HepG2 (cell line): ENCODE results near the gene HOXA4. TPM values are rescaled to one million over a fixed set of nuclear protein-coding genes. Genes with fewer than 3 reads are reported as not detected.

Source experiments
- ATAC-seq: fragments of 200-7000 bp; cut with Tn5 transposase; 3 replicates; pipeline ENCODE4 v1.9.1; 2020; ENCODE audit warnings: mild to moderate bottlenecking, moderate library complexity
- BruUV-seq: library from RNA; stranded (reverse); fragments of 400-500 nt; replicated peaks from 2 replicates; lab custom pipeline; 2021; lab: Mats Ljungman, UMichigan
- CTCF ChIA-PET: fragments of 300-600 bp; formaldehyde crosslinking; extraction: SDS; loops from one replicate; lab custom pipeline; 2021; ENCODE audit warnings: low total read pairs, inconsistent platforms, low intra/inter-chr PET ratio; lab: Yijun Ruan, JAX
- POLR2A ChIA-PET: fragments of 350-600 bp; sonication (Branson Sonifier 250); formaldehyde crosslinking; loops from one replicate; lab custom pipeline; 2020; ENCODE audit warnings: antibody characterized with exemption, inconsistent platforms; lab: Yijun Ruan, JAX
- DNase-seq: peaks from one replicate; pipeline ENCODE4 v3.0.0-alpha.2; 2015; ENCODE audit warnings: low spot score
- FAIRE-seq: peaks from 3 replicates; lab custom pipeline; 2011; peaks lifted over from hg19 to GRCh38; lab: Jason Lieb, UNC
- H2AFZ ChIP-seq: one replicate; pipeline ENCODE4 v1.6.1; 2011; ENCODE audit warnings: low read length, inconsistent platforms
- H3K27ac ChIP-seq: fragments of 300-600 bp; 3 replicates; pipeline ENCODE4 v1.8.0; 2011; ENCODE audit warnings: mixed run types, mild to moderate bottlenecking, mixed read lengths, low read length, inconsistent platforms; ENCODE audit not compliant: insufficient read depth; ENCODE audit errors: extremely low read length
- H3K27me3 ChIP-seq, 2 experiments: fragments of 200-600 bp in 1 of 2; 2 replicates in 1 of 2; 3 replicates in 1 of 2; pipeline versions ENCODE4 v1.6.0 to v1.8.0; 2011; ENCODE audit warnings: low read length in 2 of 2, mild to moderate bottlenecking in 2 of 2, moderate library complexity in 2 of 2, inconsistent platforms in 1 of 2; ENCODE audit not compliant: insufficient read depth in 2 of 2, control insufficient read depth in 1 of 2
- H3K36me3 ChIP-seq, 2 experiments: fragments of 200-600 bp in 1 of 2; replicated peaks in 1 of 2; 2 replicates in 1 of 2; 3 replicates in 1 of 2; pipeline versions ENCODE4 v1.5.1 to v1.8.0; 2011; ENCODE audit warnings: low read length in 2 of 2, inconsistent platforms in 1 of 2; ENCODE audit not compliant: insufficient read depth in 2 of 2, control insufficient read depth in 1 of 2
- H3K4me1 ChIP-seq: 2 replicates; pipeline ENCODE4 v1.5.1; 2012; ENCODE audit warnings: low read length, inconsistent platforms; ENCODE audit not compliant: insufficient read depth
- H3K4me2 ChIP-seq: 2 replicates; pipeline ENCODE4 v1.6.0; 2011; ENCODE audit warnings: low read depth, low read length, inconsistent platforms
- H3K4me3 ChIP-seq, 3 experiments: fragments of 200-600 bp in 1 of 3; sonication (generic), shearing (Covaris generic) in 1 of 3; replicated peaks in 1 of 3; 2 replicates each; pipeline ENCODE4 v1.5.1; 2011 to 2016; ENCODE audit warnings: low read length in 3 of 3, inconsistent platforms in 2 of 3, low read depth in 2 of 3, mild to moderate bottlenecking in 2 of 3, control low read depth in 1 of 3, mixed read lengths in 1 of 3; ENCODE audit not compliant: insufficient read depth in 1 of 3
- H3K79me2 ChIP-seq: one replicate; pipeline ENCODE4 v1.6.1; 2011; ENCODE audit warnings: low read length, inconsistent platforms; ENCODE audit not compliant: insufficient read depth
- H3K9ac ChIP-seq: 2 replicates; pipeline ENCODE4 v1.6.0; 2011; ENCODE audit warnings: mild to moderate bottlenecking, low read depth, low read length, inconsistent platforms; ENCODE audit not compliant: insufficient read depth
- H3K9me3 ChIP-seq: 2 replicates; pipeline ENCODE4 v1.5.1; 2012; ENCODE audit warnings: mild to moderate bottlenecking, low read length
- H4K20me1 ChIP-seq: 2 replicates; pipeline ENCODE4 v1.6.0; 2011; ENCODE audit warnings: inconsistent platforms, mild to moderate bottlenecking, low read length, moderate library complexity; ENCODE audit not compliant: insufficient read depth
- HDAC1 ChIP-seq: sonication (generic); formaldehyde crosslinking; IDR thresholded peaks from 2 replicates; pipeline ENCODE4 v1.5.1; 2020; ENCODE audit warnings: mild to moderate bottlenecking, missing genetic modification reagents
- MATR3 ChIP-seq: sonication (generic); formaldehyde crosslinking; IDR thresholded peaks from 2 replicates; pipeline ENCODE4 v1.4.0; 2020; ENCODE audit warnings: missing genetic modification reagents
- PRPF4 ChIP-seq: fragments of 200-400 bp; formaldehyde crosslinking; IDR thresholded peaks from 2 replicates; pipeline ENCODE4 v1.6.1; 2016; ENCODE audit warnings: low read length, low read depth; ENCODE audit not compliant: poor library complexity, severe bottlenecking
- WGBS: methylation state at CpG from one replicate; pipeline ENCODE4 v1.1.6; 2017; ENCODE audit warnings: low lambda C conversion rate; 5-methylcytosine and 5-hydroxymethylcytosine counted together
- in situ Hi-C: cut with HindIII; loops from 2 replicates; pipeline ENCODE4 v1.10.0; 2017; ENCODE audit warnings: low pct_unique_long_range_greater_than_20kb; ENCODE audit not compliant: extremely low pct_ligation_motif_present
- intact Hi-C: fragments of 100-400 bp; cut with micrococcal nuclease; formaldehyde crosslinking; loops from one replicate; pipeline ENCODE4 v1.10.0; 2022; ENCODE audit not compliant: unreplicated experiment
- polyA plus RNA-seq, 8 experiments: library from polyadenylated mRNA; depleted of rRNA in 3 of 8; stranded (reverse) in 7 of 8; unstranded in 1 of 8; fragments of >200 nt; fragmentation: Illumina TruSeq in 4 of 8; extraction: Trizol in 4 of 8; gene quantifications; 2 replicates each; pipeline versions ENCODE4 v1.2.1 to v1.2.3, GENCODE V29; 2011 to 2016; ENCODE audit warnings: low read depth in 4 of 8, missing spikeins in 1 of 8, mixed read lengths in 1 of 8; ENCODE audit not compliant: insufficient read depth in 1 of 8
- total RNA-seq, 5 experiments: library from RNA; depleted of rRNA; stranded (reverse); fragments of >200 nt; fragmentation: Illumina TruSeq; extraction: Trizol; gene quantifications; 2 replicates each; pipeline ENCODE4 v1.2.3, GENCODE V29; 2016; ENCODE audit warnings: low read depth in 1 of 5
- TF ChIP-seq, protein P1 (sequence below): sonication (generic); formaldehyde crosslinking; IDR thresholded peaks from 2 replicates; pipeline ENCODE4 v1.5.1; 2020; ENCODE audit warnings: mild to moderate bottlenecking, missing genetic modification reagents, moderate library complexity

The HOXA4 gene
- total and polyA plus RNA-seq, 2 of the 13 experiments (the other 11 are each of a cell fraction or from before 2014, with no cell fraction given): 2.4 to 5.4 TPM

GRCh38 chr7:27096768-27097514, 33.6 kb downstream of the HOXA4 start:
- Histone ChIP-seq H3K9me3 (no peaks in the 10 kb centered on the region), H3K4me2 (peak overlapping the region; percentile 78), H2AFZ (peak overlapping the region; percentile 21), H3K9ac (peak overlapping the region; percentile 53; the same call in 1 of the 2 replicates), H3K79me2 (no peaks in the 10 kb centered on the region), H3K4me1 (peaks cover 12% of the 10 kb centered on the region), H3K27ac (no peak overlapping the region), H3K4me3 (peak overlapping the region; percentile 62 to 75 (median 70); a peak in 5 of 6 replicates), H4K20me1 (no peaks in the 10 kb centered on the region), H3K36me3 (no peaks in the 10 kb centered on the region), H3K27me3 (peaks cover 0 to 9% of the 10 kb centered on the region in 2 experiments; a peak in 2 of 5 replicates)
- peak; percentile 17 for ATAC-seq
- no TSS peak for BruUV-seq
- FAIRE-seq: no peak
- ChIA-PET POLR2A (interaction anchor here (0.9 to 1.9 kb wide), 6 partner anchors 11 to 54 kb away, joined by 3 to 16 read pairs (median 4); partner anchors contain the start of gene HOXA5), CTCF (no interaction called here)
- in situ Hi-C loops: no loop called here
- WGBS: 55% methylated on average over 14 of the region's 41 CpGs
- DNase-seq: no peak
- TF ChIP-seq MATR3 (CRISPR knock-in tag): no peak
- TF ChIP-seq, protein P1, sequence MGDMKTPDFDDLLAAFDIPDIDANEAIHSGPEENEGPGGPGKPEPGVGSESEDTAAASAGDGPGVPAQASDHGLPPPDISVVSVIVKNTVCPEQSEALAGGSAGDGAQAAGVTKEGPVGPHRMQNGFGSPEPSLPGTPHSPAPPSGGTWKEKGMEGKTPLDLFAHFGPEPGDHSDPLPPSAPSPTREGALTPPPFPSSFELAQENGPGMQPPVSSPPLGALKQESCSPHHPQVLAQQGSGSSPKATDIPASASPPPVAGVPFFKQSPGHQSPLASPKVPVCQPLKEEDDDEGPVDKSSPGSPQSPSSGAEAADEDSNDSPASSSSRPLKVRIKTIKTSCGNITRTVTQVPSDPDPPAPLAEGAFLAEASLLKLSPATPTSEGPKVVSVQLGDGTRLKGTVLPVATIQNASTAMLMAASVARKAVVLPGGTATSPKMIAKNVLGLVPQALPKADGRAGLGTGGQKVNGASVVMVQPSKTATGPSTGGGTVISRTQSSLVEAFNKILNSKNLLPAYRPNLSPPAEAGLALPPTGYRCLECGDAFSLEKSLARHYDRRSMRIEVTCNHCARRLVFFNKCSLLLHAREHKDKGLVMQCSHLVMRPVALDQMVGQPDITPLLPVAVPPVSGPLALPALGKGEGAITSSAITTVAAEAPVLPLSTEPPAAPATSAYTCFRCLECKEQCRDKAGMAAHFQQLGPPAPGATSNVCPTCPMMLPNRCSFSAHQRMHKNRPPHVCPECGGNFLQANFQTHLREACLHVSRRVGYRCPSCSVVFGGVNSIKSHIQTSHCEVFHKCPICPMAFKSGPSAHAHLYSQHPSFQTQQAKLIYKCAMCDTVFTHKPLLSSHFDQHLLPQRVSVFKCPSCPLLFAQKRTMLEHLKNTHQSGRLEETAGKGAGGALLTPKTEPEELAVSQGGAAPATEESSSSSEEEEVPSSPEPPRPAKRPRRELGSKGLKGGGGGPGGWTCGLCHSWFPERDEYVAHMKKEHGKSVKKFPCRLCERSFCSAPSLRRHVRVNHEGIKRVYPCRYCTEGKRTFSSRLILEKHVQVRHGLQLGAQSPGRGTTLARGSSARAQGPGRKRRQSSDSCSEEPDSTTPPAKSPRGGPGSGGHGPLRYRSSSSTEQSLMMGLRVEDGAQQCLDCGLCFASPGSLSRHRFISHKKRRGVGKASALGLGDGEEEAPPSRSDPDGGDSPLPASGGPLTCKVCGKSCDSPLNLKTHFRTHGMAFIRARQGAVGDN (CRISPR knock-in tag): peak; percentile 34; the same call in 1 of the 2 replicates
- TF ChIP-seq PRPF4: no peak
- 0 out of 2 replicates have a peak, but pooled peaks have one; percentile 14 for TF ChIP-seq HDAC1 (CRISPR knock-in tag)
- intact Hi-C loops: no loop called here
